GM21390 (cell line): ENCODE results near the gene TAF11L11.
"Not testable (repeated sequence)": the region's sequence is repeated elsewhere in the genome, so short reads cannot be mapped to it uniquely, and the experiment has no call there.

Experiments
- ATAC-seq: cut with Tn5 transposase; IDR thresholded peaks from one replicate; pipeline ENCODE4 v1.9.1; 2021; ENCODE audit not compliant: unreplicated experiment

TAF11L11 gene

DNA sequence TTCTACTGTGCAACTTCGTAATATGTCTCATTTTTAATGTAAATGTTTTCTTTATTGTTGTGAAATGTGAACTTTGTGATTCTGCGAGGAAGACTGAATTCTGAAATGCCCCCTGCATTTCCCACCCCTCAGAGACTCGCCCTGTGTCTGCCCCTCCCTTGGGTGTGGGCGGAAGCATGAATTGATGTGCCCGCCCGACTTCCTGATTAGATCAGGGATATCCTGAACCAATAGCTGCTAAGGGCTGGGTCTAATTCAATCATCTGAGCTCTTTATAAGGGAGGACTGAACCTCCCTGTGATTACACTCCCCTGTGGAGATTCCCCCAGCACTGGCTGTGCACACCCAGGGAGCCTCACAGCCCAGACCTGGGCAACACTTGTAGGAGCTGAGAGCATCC lies at the start of gene TAF11L11:
Gene TAF11L11, plus strand, starts transcription at position 304 of the 400 bp plus-strand sequence.
- ATAC-seq = not testable (repeated sequence)

DNA sequence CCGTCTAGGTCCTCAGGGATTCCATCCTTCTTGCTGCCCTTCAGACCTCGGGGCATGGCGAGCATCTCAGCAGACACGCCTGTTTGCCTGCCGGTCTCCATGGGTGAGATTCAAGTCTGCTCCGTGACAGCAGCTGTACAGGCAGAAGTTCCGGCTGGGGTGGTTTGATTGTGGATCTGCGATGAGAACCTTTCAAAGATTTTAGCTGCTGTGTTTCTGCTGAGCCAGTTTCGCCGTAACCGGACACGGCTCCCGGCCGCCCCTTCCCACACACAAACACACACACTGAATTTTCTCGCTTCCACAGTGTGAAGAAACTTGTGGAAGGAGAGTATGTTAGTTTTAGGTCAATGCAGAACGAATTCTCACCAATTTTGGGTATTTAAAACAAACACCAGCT lies 18.3 kb upstream of the TAF11L11 start, which contains the start of gene TAF11L7:
Gene TAF11L7, minus strand, starts transcription at position 101 of the 400 bp plus-strand sequence.
- ATAC-seq = not testable (repeated sequence)

DNA sequence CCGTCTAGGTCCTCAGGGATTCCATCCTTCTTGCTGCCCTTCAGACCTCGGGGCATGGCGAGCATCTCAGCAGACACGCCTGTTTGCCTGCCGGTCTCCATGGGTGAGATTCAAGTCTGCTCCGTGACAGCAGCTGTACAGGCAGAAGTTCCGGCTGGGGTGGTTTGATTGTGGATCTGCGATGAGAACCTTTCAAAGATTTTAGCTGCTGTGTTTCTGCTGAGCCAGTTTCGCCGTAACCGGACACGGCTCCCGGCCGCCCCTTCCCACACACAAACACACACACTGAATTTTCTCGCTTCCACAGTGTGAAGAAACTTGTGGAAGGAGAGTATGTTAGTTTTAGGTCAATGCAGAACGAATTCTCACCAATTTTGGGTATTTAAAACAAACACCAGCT lies 13.1 kb upstream of the TAF11L11 start, which contains the start of gene TAF11L8:
Gene TAF11L8, minus strand, starts transcription at position 101 of the 400 bp plus-strand sequence.
- ATAC-seq = not testable (repeated sequence)

DNA sequence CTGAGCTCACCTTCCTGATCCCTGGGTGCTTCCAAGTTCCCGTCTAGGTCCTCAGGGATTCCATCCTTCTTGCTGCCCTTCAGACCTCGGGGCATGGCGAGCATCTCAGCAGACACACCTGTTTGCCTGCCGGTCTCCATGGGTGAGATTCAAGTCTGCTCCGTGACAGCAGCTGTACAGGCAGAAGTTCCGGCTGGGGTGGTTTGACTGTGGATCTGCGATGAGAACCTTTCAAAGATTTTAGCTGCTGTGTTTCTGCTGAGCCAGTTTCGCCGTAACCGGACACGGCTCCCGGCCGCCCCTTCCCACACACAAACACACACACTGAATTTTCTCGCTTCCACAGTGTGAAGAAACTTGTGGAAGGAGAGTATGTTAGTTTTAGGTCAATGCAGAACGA lies 9.7 kb upstream of the TAF11L11 start, which contains the start of gene TAF11L9:
Gene TAF11L9, minus strand, starts transcription at position 140 of the 400 bp plus-strand sequence.
- not testable (repeated sequence) for ATAC-seq

DNA sequence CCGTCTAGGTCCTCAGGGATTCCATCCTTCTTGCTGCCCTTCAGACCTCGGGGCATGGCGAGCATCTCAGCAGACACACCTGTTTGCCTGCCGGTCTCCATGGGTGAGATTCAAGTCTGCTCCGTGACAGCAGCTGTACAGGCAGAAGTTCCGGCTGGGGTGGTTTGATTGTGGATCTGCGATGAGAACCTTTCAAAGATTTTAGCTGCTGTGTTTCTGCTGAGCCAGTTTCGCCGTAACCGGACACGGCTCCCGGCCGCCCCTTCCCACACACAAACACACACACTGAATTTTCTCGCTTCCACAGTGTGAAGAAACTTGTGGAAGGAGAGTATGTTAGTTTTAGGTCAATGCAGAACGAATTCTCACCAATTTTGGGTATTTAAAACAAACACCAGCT lies 6.3 kb upstream of the TAF11L11 start, which contains the start of gene TAF11L10:
Gene TAF11L10, minus strand, starts transcription at position 101 of the 400 bp plus-strand sequence.
- not testable (repeated sequence) for ATAC-seq

DNA sequence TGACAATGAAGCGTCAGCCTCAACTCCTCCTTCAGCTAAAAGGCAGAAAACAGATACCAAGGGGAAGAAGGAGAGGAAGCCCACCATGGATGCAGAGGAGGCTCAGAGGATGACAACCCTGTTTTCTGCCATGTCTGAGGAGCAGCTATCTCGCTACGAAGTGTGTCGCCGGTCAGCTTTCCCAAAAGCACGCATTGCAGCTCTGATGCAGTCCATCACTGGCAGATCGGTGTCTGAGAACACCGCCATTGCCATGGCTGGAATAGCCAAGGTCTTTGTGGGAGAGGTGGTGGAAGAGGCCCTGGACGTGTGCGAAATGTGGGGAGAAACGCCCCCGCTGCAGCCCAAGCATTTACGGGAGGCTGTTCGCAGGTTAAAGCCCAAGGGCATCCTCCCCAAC lies 968 bp downstream of the TAF11L11 start:
- no peak for ATAC-seq

DNA sequence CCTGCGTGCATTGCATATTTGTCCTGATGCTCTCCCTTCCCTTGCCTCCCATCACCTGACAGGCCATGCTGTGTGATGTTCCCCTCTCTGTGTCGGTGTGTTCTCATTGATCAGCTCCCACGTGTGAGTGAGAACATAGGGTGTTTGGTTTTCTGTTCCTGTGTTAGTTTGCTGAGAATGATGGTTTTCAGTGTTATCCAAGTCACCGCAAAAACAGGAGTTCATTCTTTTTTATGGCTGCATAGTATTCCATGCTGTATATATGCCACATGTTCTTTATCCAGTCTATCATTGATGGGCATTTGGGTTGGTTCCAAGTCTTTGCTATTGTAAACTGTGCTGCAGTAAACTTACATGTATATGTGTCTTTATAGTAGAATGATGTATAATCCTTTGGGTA lies 3.5 kb downstream of the TAF11L11 start:
- ATAC-seq = not testable (repeated sequence)

GRCh38 chr5:17610092-17610491 lies 6.1 kb downstream of the TAF11L11 start, which contains the start of gene TAF11L12:
Gene TAF11L12, plus strand, starts transcription at chr5:17610392.
- not testable (repeated sequence) for ATAC-seq

- ATAC-seq = no peak
Measured at GRCh38 chr5:17614872-17615605, 11.1 kb downstream of the TAF11L11 start.

- ATAC-seq = no peak
Measured at GRCh38 chr5:17619354-17619753, 15.4 kb downstream of the TAF11L11 start.

DNA sequence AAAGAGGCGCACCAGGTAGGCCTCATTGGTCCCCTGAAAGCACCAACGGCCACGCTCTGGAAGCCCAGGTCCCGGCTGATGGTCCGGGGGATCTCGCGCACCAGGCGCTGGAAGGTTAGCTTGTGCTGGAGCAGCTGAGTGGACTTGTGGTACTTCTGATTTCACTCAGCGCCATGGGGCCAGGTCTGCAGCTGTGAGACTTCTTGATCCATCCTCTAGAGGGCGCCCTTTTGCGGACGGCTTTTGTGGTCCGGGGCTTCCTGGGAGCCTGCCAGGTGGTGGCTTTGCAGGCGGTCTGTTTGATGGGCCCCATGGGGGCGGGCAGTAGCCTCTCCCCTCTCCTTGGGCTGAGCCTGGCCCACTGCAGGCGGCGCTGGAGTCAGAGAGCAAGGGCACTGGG lies 16.6 kb downstream of the TAF11L11 start:
- no peak for ATAC-seq

DNA sequence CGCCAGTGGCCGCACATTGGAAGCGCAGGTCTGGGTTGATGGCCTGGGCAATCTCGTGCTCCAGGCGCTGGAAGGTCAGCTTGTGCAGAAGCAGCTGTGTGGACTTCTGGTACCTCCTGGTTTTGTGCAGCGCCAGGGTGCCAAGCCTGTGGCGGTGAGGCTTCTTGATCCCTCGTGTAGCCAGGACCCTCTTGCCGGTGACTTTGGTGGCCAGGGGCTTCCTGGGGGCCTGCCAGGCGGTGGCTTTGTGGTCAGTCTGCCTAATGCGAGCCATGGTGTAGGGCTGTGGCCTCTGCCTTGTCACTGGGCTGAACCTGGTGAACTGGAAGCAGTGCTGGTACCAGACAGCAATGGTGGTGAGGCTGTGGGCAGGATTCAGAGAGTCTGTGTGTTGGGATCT lies 21.7 kb downstream of the TAF11L11 start:
- ATAC-seq = no peak

GRCh38 chr5:17631788-17632187 lies 27.8 kb downstream of the TAF11L11 start, which contains the start of gene TAF11L13:
Gene TAF11L13, plus strand, starts transcription at chr5:17632088.
- ATAC-seq = not testable (repeated sequence)

- ATAC-seq = no peak
Measured at GRCh38 chr5:17634160-17634559, 30.2 kb downstream of the TAF11L11 start, which contains the start of gene TAF11L14. Gene TAF11L14, plus strand, starts transcription at chr5:17634460.

DNA sequence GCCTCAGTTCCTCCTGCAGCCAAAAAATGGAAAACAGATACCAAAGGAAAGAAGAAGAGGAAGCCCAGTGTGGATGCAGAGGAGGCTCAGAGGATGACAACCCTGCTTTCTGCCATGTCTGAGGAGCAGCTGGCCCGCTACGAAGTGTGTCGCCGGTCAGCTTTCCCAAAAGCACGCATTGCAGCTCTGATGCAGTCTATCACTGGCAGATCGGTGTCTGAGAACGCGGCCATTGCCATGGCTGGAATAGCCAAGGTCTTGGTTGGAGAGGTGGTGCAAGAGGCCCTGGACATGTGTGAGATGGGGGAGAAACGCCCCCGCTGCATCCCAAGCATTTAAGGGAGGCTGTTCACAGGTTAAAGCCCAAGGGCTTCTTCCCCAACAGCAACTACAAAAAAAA lies 45.2 kb downstream of the TAF11L11 start:
- ATAC-seq = not testable (repeated sequence)

DNA sequence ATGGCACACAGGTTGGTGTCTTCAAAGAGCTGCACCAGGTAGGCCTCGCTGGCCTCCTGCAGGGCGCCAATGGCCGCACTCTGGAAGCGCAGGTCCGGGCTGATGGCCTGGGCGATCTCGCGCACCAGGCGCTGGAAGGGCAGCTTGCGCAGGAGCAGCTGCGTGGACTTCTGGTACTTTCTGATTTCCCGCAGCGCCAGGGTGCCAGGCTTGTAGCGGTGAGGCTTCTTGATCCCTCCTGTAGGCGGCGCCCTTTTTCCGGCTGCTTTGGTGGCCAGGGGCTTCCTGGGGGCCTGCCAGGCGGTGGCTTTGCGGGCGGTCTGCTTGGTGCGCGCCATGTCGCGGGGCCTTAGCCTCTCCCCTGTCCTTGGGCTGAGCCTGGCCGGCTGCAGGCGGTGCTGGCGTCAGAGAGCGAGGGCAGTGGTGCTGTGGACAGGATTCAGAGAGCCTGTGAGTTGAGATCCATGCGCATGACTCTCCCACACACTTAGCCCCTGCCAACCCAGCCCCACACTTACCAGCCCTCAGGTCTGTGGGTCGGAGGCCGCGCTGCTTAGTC lies 51.3 kb downstream of the TAF11L11 start:
- ATAC-seq = not testable (repeated sequence)
